ENCODE results near the gene CLSTN2.

The CLSTN2 gene

GRCh38 chr3:140568842-140569520 lies 634.0 kb downstream of the CLSTN2 start:
- DNase-seq (ENCODE audit: low spot score) = no peak
- no peak overlapping the region for H3K4me3 ChIP-seq
- H3K27ac ChIP-seq = no peak overlapping the region
- TF ChIP-seq, protein P1, sequence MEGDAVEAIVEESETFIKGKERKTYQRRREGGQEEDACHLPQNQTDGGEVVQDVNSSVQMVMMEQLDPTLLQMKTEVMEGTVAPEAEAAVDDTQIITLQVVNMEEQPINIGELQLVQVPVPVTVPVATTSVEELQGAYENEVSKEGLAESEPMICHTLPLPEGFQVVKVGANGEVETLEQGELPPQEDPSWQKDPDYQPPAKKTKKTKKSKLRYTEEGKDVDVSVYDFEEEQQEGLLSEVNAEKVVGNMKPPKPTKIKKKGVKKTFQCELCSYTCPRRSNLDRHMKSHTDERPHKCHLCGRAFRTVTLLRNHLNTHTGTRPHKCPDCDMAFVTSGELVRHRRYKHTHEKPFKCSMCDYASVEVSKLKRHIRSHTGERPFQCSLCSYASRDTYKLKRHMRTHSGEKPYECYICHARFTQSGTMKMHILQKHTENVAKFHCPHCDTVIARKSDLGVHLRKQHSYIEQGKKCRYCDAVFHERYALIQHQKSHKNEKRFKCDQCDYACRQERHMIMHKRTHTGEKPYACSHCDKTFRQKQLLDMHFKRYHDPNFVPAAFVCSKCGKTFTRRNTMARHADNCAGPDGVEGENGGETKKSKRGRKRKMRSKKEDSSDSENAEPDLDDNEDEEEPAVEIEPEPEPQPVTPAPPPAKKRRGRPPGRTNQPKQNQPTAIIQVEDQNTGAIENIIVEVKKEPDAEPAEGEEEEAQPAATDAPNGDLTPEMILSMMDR (IDR thresholded peaks at IDR 0.05) = no peak

DNA sequence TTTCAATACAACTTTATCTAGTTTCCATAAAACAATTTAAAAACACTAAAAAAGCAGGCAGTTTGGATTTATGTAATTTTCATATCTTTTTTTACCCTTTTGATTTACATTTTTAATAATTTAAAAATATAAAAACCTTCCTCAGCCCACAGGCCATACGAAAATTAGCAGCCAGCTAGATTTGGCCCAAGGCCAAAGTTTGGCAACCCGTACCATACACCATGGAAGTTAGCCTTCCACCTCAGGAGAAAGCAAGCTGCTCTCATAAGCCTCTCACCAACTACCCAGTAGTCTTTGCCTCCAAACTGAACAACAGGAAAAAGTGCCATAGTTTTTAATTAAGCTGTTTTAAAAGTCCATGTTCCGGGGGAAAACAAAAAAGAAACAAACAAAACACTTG lies 635.6 kb downstream of the CLSTN2 start:
- no peak for DNase-seq (ENCODE audit: low spot score)
- TF ChIP-seq, protein P1 (IDR thresholded peaks at IDR 0.05) = no peak
- H3K4me3 ChIP-seq = no peak overlapping the region
- no peak overlapping the region for H3K27ac ChIP-seq

- Histone ChIP-seq H3K4me3 (no peak overlapping the region), H3K27ac (no peak overlapping the region)
- DNase-seq (ENCODE audit: low spot score) = no peak
- TF ChIP-seq, protein P1 (IDR thresholded peaks at IDR 0.05) = no peak
Observed at GRCh38 chr3:140571836-140572235, 636.9 kb downstream of the CLSTN2 start.

DNA sequence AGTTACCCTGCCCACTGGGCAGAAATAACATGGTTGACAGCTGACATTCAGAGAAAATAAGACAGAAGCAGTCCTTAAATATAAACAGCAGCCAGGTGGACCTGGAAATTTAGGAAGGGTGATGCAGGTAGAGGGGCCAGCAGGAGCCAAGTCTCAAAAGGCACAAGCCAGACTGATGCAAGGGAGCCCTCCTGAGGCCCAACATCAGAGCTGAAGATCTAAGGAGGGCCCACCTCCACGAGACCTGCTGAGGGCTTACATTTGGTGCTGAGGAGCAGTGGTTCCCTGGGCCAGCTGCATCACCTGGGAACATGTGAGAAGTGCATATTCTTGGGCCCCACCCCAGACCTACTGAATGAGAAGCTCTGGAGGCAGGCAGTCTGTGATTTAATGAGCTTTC lies 637.3 kb downstream of the CLSTN2 start:
- Histone ChIP-seq H3K27ac (no peak overlapping the region), H3K4me3 (no peak overlapping the region)
- no peak for DNase-seq (ENCODE audit: low spot score)
- TF ChIP-seq, protein P1 (IDR thresholded peaks at IDR 0.05) = no peak

GRCh38 chr3:140573011-140573410 lies 638.0 kb downstream of the CLSTN2 start:
- Histone ChIP-seq H3K27ac (no peak overlapping the region), H3K4me3 (no peak overlapping the region)
- TF ChIP-seq, protein P1 (IDR thresholded peaks at IDR 0.05) = no peak
- no peak for DNase-seq (ENCODE audit: low spot score)

- Histone ChIP-seq H3K4me3 (no peak overlapping the region), H3K27ac (no peak overlapping the region)
- TF ChIP-seq, protein P1 (IDR thresholded peaks at IDR 0.05) = no peak
- DNase-seq (ENCODE audit: low spot score) = no peak
Observed at GRCh38 chr3:140574375-140574774, 639.4 kb downstream of the CLSTN2 start.

DNA sequence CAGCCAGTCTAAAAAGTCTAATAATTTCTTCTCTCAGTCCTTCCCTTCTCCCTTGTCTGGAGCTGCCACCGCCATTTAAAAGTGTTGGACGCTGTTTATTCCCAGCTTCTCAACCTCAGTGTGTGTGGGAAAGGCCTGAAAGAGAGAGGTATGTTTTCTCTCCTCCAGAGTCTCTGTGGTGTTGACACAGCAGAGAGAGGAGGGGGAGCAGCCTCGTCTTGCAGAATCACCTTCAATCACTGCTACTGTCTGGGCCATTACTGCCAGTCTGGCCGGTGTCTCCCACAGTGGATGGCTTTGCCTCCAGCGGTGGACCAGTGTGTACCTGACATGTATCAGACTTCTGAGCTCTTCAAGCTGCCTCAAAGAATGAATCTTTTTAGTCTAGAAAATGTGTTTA lies 641.5 kb downstream of the CLSTN2 start:
- no peak overlapping the region for H3K4me3 ChIP-seq
- TF ChIP-seq, protein P1 (IDR thresholded peaks at IDR 0.05) = no peak
- no peak overlapping the region for H3K27ac ChIP-seq
- no peak for DNase-seq (ENCODE audit: low spot score)

All from coronary artery (tissue), 2 donors.